ENCODE measurements around the gene SERPINA5.
"Not testable (repeated sequence)": the region's sequence is repeated elsewhere in the genome, so short reads cannot be mapped to it uniquely, and the experiment has no call there.

SERPINA5 gene

GRCh38 chr14:94575730-94576585 lies 5.3 kb upstream of the SERPINA5 start:
- FAIRE-seq = no peak

- not testable (repeated sequence) for FAIRE-seq
Measured at GRCh38 chr14:94577472-94577871, 3.8 kb upstream of the SERPINA5 start.

- no peak for FAIRE-seq
Measured at GRCh38 chr14:94578712-94579111, 2.5 kb upstream of the SERPINA5 start.

- no peak for FAIRE-seq
Measured at GRCh38 chr14:94582199-94582750, 1.0 kb downstream of the SERPINA5 start.

GRCh38 chr14:94582851-94583250 lies 1.6 kb downstream of the SERPINA5 start:
- no peak for FAIRE-seq

- FAIRE-seq = no peak
Measured at GRCh38 chr14:94583557-94583956, 2.3 kb downstream of the SERPINA5 start.

- no peak for FAIRE-seq
Measured at GRCh38 chr14:94584591-94585280, 3.5 kb downstream of the SERPINA5 start.

- FAIRE-seq = no peak
Measured at GRCh38 chr14:94586635-94587034, 5.4 kb downstream of the SERPINA5 start.

GRCh38 chr14:94588311-94588710 lies 7.1 kb downstream of the SERPINA5 start:
- FAIRE-seq = no peak

GRCh38 chr14:94591073-94591472 lies 9.8 kb downstream of the SERPINA5 start:
- no peak for FAIRE-seq

GRCh38 chr14:94591871-94592270 lies 10.6 kb downstream of the SERPINA5 start:
- no peak for FAIRE-seq

GRCh38 chr14:94592457-94592856 lies 11.2 kb downstream of the SERPINA5 start:
- FAIRE-seq = no peak

- FAIRE-seq = no peak
Measured at GRCh38 chr14:94593376-94593748, 12.1 kb downstream of the SERPINA5 start.

- no peak for FAIRE-seq
Measured at GRCh38 chr14:94593749-94594431, 12.7 kb downstream of the SERPINA5 start.

- FAIRE-seq = no peak
Measured at GRCh38 chr14:94594441-94594840, 13.2 kb downstream of the SERPINA5 start.

- FAIRE-seq = no peak
Measured at GRCh38 chr14:94595912-94596311, 14.7 kb downstream of the SERPINA5 start.

- FAIRE-seq = no peak
Measured at GRCh38 chr14:94596361-94596760, 15.1 kb downstream of the SERPINA5 start.

- FAIRE-seq = no peak
Measured at GRCh38 chr14:94597788-94598187, 16.6 kb downstream of the SERPINA5 start.

GRCh38 chr14:94598506-94598815 lies 17.2 kb downstream of the SERPINA5 start:
- FAIRE-seq = peak; percentile 95

GRCh38 chr14:94598816-94599655 lies 17.8 kb downstream of the SERPINA5 start:
- FAIRE-seq = peak; percentile 98

- no peak for FAIRE-seq
Measured at GRCh38 chr14:94599656-94600004, 18.4 kb downstream of the SERPINA5 start.

- no peak for FAIRE-seq
Measured at GRCh38 chr14:94600148-94600545, 18.9 kb downstream of the SERPINA5 start.
